GM19099 (cell line): Measurements from ENCODE around the gene EOGT.

ENCODE experiments used
- POLR2A ChIP-seq: IDR thresholded peaks from 3 replicates; pipeline ENCODE4 v1.6.1; 2011; ENCODE audit warnings: low read depth; ENCODE audit not compliant: insufficient read length; ENCODE audit errors: extremely low read depth

Gene EOGT

GRCh38 chr3:68988740-68989139 lies 24.7 kb downstream of the EOGT start:
- TF ChIP-seq POLR2A = no peak

GRCh38 chr3:68987322-68987721 lies 26.2 kb downstream of the EOGT start:
- TF ChIP-seq POLR2A = no peak

- TF ChIP-seq POLR2A = no peak
Observed at GRCh38 chr3:68986496-68987208, 26.8 kb downstream of the EOGT start.

- TF ChIP-seq POLR2A = no peak
Observed at GRCh38 chr3:68985146-68985790, 28.2 kb downstream of the EOGT start.

- TF ChIP-seq POLR2A = no peak
Observed at GRCh38 chr3:68984011-68984530, 29.4 kb downstream of the EOGT start.

GRCh38 chr3:68977486-68978167 lies 35.9 kb downstream of the EOGT start:
- TF ChIP-seq POLR2A = no peak

- TF ChIP-seq POLR2A = no peak
Observed at GRCh38 chr3:68974711-68975110, 38.8 kb downstream of the EOGT start.

GRCh38 chr3:68973639-68974038 lies 39.8 kb downstream of the EOGT start:
- TF ChIP-seq POLR2A = no peak

- TF ChIP-seq POLR2A = no peak
Observed at GRCh38 chr3:68972358-68972979, 41.0 kb downstream of the EOGT start.

- TF ChIP-seq POLR2A = no peak
Observed at GRCh38 chr3:68964694-68965093, 48.8 kb downstream of the EOGT start.

- no peak for TF ChIP-seq POLR2A
Observed at GRCh38 chr3:68963891-68964290, 49.6 kb downstream of the EOGT start.

- TF ChIP-seq POLR2A = no peak
Observed at GRCh38 chr3:68963376-68963775, 50.1 kb downstream of the EOGT start.

- TF ChIP-seq POLR2A = no peak
Observed at GRCh38 chr3:68958932-68959331, 54.6 kb downstream of the EOGT start.

GRCh38 chr3:68957895-68958294 lies 55.6 kb downstream of the EOGT start:
- no peak for TF ChIP-seq POLR2A

- TF ChIP-seq POLR2A = no peak
Observed at GRCh38 chr3:68953816-68954444, 59.6 kb downstream of the EOGT start.
